Measurements from ENCODE around the gene ATP9B. TPM values are rescaled to one million over a fixed set of nuclear protein-coding genes. Genes with fewer than 3 reads are reported as not detected.

Gene ATP9B
- total and polyA plus RNA-seq, 9 donors: 19.9 to 72.1 (median 43.2) TPM

GRCh38 chr18:79422783-79423165 lies 353.6 kb downstream of the ATP9B start:
- Histone ChIP-seq H3K27ac (peak overlapping the region in 1 of 2 donors; percentile 53), H3K9me3 (no peaks in the 10 kb centered on the region), H3K27me3 (no peaks in the 10 kb centered on the region), H3K36me3 (no peaks in the 10 kb centered on the region), H3K4me1 (ENCODE audit: insufficient read depth) (peaks cover 13% of the 10 kb centered on the region), H3K4me3 (no peak overlapping the region)
- 87 to 89% (median 89%) methylated on average over 12 of the region's 12 CpGs for WGBS, 3 donors
- no peak for DNase-seq
- TF ChIP-seq, protein P1, sequence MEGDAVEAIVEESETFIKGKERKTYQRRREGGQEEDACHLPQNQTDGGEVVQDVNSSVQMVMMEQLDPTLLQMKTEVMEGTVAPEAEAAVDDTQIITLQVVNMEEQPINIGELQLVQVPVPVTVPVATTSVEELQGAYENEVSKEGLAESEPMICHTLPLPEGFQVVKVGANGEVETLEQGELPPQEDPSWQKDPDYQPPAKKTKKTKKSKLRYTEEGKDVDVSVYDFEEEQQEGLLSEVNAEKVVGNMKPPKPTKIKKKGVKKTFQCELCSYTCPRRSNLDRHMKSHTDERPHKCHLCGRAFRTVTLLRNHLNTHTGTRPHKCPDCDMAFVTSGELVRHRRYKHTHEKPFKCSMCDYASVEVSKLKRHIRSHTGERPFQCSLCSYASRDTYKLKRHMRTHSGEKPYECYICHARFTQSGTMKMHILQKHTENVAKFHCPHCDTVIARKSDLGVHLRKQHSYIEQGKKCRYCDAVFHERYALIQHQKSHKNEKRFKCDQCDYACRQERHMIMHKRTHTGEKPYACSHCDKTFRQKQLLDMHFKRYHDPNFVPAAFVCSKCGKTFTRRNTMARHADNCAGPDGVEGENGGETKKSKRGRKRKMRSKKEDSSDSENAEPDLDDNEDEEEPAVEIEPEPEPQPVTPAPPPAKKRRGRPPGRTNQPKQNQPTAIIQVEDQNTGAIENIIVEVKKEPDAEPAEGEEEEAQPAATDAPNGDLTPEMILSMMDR (IDR thresholded peaks at IDR 0.05): no peak
- no peak for TF ChIP-seq EP300 (IDR thresholded peaks at IDR 0.05)
- TF ChIP-seq POLR2A (IDR thresholded peaks at IDR 0.05): no peak
- intact Hi-C loops (cut with DNase I): no loop called here

- TF ChIP-seq EP300 (IDR thresholded peaks at IDR 0.05) (no peak), POLR2A (IDR thresholded peaks at IDR 0.05) (no peak)
- TF ChIP-seq, protein P1 (IDR thresholded peaks at IDR 0.05): no peak
- intact Hi-C loops (cut with DNase I): loop anchor here in 1 of 4 donors (1.0 kb wide), 1 partner anchor 256 kb away; the partner anchor contains the start of gene CTDP1
- peak overlapping the region in 1 of 2 donors; percentile 53 for H3K27ac ChIP-seq
- no peak overlapping the region for H3K4me3 ChIP-seq
- no peaks in the 10 kb centered on the region for H3K9me3 ChIP-seq
- H3K36me3 ChIP-seq: no peaks in the 10 kb centered on the region
- H3K4me1 ChIP-seq (ENCODE audit: insufficient read depth): peaks cover 13% of the 10 kb centered on the region
- no peaks in the 10 kb centered on the region for H3K27me3 ChIP-seq
- peak in 1 of 5 donors; percentile 88 for DNase-seq
- 76 to 78% (median 77%) methylated on average over 26 of the region's 26 CpGs for WGBS, 3 donors
Observed at GRCh38 chr18:79423211-79424007, 354.2 kb downstream of the ATP9B start.

DNA sequence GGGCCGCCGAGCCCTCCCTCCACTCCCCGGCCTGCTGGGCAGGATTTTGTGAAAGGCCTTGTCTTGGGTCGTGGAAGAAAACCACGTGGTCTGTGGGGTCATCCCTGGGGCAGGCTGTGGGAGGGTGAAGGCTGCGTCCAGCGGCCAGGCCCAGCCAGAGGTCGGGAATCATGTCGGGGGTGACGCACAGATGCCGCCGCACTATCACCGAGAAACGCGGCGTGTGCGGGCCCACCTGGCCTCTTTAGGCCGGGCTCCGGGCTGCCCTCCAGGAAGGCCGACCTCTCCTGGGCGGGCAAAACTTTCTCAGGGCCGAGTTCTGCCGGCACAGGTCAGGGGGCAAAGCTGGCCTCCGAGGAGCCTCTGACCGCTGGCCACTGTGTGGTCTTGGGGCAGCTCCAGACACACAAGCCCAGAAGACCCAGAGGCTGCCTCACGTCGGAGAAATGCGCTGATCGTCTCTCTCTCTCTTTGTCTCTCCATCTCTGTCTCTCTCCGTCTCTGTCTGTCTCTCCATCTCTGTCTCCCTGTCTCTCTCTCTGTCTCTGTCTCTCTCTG lies 354.9 kb downstream of the ATP9B start:
- TF ChIP-seq, protein P1 (IDR thresholded peaks at IDR 0.05): no peak
- TF ChIP-seq POLR2A (IDR thresholded peaks at IDR 0.05) (no peak), EP300 (IDR thresholded peaks at IDR 0.05) (no peak)
- Histone ChIP-seq H3K4me3 (no peak overlapping the region), H3K4me1 (ENCODE audit: insufficient read depth) (peaks cover 13% of the 10 kb centered on the region), H3K27me3 (no peaks in the 10 kb centered on the region), H3K27ac (peak overlapping the region in 1 of 2 donors; percentile 53), H3K9me3 (no peaks in the 10 kb centered on the region), H3K36me3 (no peaks in the 10 kb centered on the region)
- 18 to 35% (median 18%) methylated on average over 29 to 30 of the region's 30 CpGs for WGBS, 3 donors
- intact Hi-C loops (cut with DNase I): loop anchor here in 1 of 4 donors (1.0 kb wide), 1 partner anchor 255 kb away; the partner anchor contains the start of gene CTDP1
- peak; percentile 84 to 93 (median 87) for DNase-seq

- H3K9me3 ChIP-seq: no peaks in the 10 kb centered on the region
- no peak for DNase-seq
- H3K36me3 ChIP-seq: no peaks in the 10 kb centered on the region
- intact Hi-C loops (cut with DNase I): loop anchor here in 1 of 4 donors (1.0 kb wide), 1 partner anchor 254 kb away; the partner anchor contains the start of gene CTDP1
- no peaks in the 10 kb centered on the region for H3K27me3 ChIP-seq
- H3K27ac ChIP-seq: no peak overlapping the region
- peaks cover 13% of the 10 kb centered on the region for H3K4me1 ChIP-seq (ENCODE audit: insufficient read depth)
- no peak overlapping the region for H3K4me3 ChIP-seq
- TF ChIP-seq POLR2A (IDR thresholded peaks at IDR 0.05) (no peak), EP300 (IDR thresholded peaks at IDR 0.05) (no peak)
- TF ChIP-seq, protein P1 (IDR thresholded peaks at IDR 0.05): no peak
- WGBS, 3 donors: 89 to 90% (median 89%) methylated on average over 19 of the region's 19 CpGs
Observed at GRCh38 chr18:79424880-79425568, 355.8 kb downstream of the ATP9B start.

All from ovary (tissue), 9 donors.